ENCODE measurements around the gene MAP2K5.

DNA sequence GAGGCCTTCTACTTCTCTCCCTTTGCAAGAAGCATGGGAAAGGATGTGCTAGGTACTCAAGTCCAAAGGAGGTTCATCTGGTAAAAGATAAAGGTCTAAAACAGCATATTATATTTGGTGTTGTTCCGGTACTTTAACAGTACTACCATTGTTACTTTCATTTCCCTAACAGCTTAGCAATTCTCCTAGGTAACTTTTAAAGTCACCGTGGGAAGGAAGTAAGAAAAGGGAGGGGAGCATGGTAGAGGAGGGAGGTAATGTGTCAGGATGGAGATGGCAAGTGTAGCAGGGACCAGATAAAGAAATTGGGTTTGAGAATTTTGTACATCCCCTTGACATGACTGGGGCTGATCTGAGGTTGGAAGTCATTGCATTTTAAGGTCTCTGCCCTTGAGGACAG, 193.4 kb downstream of the MAP2K5 start:
- no peak for TF ChIP-seq EZH2 (IDR thresholded peaks at IDR 0.05; ENCODE audit: borderline replicate concordance, insufficient read depth, low read length, poor library complexity, severe bottlenecking)
- TF ChIP-seq, protein P1, sequence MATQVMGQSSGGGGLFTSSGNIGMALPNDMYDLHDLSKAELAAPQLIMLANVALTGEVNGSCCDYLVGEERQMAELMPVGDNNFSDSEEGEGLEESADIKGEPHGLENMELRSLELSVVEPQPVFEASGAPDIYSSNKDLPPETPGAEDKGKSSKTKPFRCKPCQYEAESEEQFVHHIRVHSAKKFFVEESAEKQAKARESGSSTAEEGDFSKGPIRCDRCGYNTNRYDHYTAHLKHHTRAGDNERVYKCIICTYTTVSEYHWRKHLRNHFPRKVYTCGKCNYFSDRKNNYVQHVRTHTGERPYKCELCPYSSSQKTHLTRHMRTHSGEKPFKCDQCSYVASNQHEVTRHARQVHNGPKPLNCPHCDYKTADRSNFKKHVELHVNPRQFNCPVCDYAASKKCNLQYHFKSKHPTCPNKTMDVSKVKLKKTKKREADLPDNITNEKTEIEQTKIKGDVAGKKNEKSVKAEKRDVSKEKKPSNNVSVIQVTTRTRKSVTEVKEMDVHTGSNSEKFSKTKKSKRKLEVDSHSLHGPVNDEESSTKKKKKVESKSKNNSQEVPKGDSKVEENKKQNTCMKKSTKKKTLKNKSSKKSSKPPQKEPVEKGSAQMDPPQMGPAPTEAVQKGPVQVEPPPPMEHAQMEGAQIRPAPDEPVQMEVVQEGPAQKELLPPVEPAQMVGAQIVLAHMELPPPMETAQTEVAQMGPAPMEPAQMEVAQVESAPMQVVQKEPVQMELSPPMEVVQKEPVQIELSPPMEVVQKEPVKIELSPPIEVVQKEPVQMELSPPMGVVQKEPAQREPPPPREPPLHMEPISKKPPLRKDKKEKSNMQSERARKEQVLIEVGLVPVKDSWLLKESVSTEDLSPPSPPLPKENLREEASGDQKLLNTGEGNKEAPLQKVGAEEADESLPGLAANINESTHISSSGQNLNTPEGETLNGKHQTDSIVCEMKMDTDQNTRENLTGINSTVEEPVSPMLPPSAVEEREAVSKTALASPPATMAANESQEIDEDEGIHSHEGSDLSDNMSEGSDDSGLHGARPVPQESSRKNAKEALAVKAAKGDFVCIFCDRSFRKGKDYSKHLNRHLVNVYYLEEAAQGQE (IDR thresholded peaks at IDR 0.05; ENCODE audit: borderline replicate concordance), result no peak
- TF ChIP-seq RAD21 (conservative IDR thresholded peaks at IDR 0.05), result no peak
- TF ChIP-seq, protein P2, sequence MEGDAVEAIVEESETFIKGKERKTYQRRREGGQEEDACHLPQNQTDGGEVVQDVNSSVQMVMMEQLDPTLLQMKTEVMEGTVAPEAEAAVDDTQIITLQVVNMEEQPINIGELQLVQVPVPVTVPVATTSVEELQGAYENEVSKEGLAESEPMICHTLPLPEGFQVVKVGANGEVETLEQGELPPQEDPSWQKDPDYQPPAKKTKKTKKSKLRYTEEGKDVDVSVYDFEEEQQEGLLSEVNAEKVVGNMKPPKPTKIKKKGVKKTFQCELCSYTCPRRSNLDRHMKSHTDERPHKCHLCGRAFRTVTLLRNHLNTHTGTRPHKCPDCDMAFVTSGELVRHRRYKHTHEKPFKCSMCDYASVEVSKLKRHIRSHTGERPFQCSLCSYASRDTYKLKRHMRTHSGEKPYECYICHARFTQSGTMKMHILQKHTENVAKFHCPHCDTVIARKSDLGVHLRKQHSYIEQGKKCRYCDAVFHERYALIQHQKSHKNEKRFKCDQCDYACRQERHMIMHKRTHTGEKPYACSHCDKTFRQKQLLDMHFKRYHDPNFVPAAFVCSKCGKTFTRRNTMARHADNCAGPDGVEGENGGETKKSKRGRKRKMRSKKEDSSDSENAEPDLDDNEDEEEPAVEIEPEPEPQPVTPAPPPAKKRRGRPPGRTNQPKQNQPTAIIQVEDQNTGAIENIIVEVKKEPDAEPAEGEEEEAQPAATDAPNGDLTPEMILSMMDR (IDR thresholded peaks at IDR 0.05; ENCODE audit: poor library complexity, severe bottlenecking), result no peak
